Amygdala (tissue), 56 donors: ENCODE results near the gene KLF15.

Experiments
- DNase-seq, 56 donors: peaks; one replicate each; lab custom pipeline; 2025; lab: John Stamatoyannopoulos, UW

The KLF15 gene

DNA sequence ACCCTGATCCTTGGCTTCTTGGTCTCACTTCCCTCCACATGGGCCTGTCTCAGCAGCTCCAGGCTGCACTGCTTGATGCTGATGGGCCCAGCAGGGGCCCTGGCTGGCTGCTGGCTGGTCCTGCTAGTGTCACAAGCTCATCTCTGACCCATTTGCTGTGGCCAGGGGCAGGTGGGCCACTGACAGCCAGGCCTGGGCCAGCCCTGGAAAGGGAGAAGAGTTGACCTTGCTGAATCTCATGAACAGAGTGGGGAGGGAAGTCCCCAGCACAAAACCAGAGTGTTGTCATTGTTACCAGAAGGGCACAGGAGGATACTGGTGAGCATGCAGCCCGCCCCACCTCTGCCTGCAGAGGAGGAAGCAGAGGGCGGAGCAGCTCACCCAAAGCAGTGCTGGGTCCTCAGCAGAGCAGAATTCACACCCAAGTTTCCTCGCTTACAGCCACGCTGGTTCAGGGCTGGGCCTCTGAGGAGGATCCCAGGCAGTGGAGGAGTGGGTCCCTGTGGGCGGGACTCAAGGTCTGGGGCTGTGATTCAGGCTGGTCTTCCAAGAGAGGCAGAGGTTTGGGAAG is 7.6 kb upstream of the KLF15 start:
- DNase-seq, result no peak

DNA sequence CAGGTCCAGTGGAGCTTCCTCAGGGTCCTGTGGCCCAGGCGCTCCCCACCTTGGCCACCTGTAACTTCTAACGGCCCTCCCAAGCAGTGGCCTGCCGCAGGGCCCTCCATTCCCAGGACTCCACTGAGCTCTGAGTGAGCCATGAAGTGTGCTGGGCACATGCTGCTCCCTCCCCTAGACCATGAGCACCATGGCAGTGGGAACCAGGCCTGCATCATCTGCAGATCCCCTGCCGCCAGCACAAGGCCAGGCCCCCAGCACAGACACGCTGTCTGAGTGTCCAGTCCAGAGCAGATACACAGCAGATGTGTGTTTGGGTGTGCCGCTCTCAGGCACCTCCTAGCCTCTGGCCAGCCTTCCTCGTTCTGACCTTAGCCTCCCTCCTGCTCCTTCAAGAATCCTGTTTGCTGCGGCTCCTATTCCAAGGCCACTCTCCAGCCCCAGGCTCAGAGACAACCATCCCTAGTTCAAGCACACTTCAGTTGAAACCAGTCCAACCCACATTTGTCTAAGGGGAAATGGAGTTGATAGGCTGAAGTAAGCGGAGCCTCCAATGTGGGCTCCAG is 7.0 kb upstream of the KLF15 start:
- DNase-seq, result no peak

DNA sequence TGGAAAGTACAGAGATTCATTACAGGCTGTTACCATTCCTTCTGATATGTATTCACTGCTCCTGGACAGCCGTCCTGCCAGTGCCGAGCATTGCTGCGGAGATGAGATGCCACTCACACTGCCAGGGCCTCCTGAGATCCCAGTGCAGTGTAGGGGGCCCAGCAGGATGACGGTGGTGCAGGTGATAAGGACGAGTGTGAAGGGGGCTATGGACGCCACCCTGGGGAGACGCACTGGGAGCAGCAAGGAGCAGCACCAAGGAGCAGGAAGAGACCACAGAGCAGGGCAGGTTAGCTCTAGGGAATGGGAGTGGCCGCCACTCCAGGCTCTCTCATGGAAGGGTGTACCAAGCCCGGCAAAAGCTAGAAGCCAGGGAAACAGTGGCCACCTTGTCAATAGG is 4.0 kb upstream of the KLF15 start:
- no peak for DNase-seq

DNA sequence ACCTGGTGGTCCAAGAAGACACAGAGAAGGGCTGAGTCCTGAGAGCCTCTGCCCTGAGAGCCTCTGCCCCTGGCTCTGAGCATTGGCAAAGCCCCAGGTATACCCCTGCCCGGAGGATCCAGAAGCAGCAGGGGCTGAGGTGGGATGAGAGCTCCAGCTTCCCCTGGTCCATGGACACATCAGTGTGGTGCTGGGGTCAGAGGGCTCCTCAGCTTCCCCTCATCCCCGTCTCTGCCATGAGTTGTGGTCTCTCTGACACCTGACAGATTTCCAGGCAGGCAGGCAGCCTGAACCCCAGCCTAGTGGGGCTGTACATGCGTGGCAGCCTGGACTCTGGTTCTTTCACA is 3.5 kb upstream of the KLF15 start:
- no peak for DNase-seq

DNA sequence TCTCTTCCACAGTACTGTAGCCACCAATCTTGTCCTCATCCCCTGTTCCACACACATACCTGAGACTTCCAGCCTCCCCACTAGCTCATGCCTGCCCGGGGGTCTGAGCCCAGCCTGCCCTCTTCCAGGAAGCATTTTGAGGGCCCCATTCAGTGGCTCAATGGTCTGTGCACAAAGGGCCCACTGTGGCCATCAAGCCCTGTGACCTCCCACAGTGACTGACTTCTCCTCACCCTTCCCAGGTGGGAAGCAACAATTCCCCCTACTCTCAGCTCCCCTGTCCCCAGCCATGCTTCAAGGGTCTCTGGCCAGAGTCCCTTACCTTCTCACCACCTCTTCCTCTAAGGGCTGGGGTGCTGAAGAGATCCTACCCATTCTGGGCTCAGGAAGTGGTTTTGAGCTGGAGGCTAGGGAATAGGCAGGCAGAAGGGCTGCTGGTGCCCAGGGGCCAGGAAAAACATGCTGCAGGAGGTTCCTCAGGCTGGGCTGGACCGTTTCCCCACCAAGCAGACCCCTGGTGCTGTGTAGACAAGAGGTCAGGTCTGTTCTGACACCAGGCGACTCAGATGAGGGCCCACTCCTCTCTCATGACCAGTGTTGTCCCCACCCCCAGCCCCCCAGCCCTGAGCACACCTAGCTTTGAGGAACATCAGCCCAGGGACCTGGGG is 3.0 kb upstream of the KLF15 start:
- no peak for DNase-seq

DNA sequence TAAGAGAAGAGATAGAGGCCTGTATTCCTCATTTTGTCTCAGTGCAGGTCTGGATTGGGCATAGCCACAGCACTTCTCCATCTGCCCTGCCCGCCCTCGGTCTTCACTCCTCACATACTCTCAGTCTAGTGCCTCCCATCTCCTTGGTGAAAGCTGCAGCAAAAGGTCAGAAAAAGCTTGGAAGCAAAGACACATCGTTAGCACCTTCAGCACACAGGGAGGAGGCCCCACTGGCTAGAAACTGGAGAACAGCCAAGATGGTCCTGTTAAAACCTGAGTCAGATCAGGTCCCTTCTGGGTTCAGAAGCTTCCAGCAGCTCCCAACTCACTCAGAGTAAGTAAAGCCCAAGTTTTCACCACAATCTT is 1.6 kb upstream of the KLF15 start:
- no peak for DNase-seq

DNA sequence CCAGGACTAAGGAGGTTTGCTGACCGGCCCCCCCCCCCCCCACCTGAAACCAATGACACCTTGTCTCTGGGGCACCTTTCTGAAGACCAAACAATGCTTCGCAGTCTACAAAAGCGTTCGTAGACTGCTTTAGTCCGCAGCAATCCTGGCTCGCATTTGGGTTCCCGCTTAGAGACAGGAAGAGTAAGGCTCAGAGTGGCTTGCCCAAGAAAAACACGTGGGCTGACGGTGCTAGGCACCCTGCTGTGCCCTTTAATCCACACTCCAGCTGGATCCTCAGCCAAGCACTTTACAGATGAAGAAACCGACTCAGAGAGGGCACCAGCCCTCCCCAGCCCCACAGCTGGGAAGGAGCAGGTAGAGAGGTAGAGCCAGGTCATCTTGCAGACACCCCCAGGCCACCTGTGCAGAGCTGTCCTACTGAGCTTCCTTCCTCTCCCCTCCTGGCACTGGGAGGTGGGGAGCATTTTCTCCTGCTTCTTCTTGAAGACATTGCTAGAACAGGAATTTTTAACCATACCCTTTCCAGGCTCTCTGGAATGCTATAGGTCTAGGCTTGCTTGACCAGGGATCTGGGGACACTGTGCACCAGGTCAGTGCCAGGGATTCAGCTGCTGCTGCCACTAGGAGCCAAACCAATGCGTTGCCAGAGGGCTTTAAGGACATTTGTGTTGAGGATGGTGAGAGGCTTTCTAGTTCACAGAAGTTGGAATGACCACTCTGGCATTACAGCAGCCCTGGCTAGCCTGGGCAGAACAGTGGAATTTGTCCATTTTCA is 1.0 kb upstream of the KLF15 start:
- peak in 10 of 56 donors; percentile 30 to 70 (median 48) for DNase-seq

DNA sequence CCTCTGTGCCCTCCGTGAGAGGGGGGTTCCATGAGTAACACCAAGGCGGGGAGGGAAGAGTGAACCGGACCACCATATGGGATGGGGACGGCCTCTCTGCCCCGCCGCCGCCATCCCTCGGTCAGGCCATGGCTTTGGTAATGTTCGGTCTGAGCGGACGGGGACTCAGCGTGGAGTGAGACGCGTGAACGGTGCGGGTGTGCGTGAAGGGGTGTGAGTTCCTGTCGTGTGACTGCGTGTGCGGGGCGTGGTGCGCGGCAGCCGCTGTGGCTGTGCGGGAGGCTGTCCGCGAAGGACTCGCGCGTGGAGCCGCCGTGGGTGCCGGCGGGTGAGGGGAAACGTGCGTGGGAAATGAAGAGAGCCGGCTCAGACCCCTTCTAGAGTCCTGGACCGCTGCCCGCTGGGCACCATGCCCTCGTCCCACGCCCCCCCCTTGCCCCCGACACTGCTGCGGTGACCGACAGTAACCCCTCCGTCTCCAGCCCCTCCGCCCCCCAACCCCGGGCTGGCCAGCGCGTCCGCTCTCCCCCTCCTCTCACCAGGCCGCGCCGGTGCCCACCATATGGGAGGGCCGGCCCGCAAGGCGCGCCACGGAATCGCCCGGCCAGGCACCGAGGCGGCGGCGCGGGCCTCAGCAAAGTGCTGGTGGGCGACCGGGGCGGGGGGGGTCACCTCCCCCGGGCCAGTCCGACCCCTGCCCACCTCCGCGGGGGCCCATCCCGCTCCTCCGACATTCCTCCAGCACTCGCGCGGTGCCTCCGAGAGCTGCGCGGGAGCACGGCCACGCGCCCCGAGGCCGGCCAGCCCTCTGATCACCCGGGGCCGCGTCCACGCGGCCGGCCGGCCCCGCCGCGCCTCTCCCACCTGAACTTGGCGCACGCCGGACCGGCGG is 589 bp downstream of the KLF15 start:
- DNase-seq, result peak in 33 of 56 donors; percentile 34 to 81 (median 62)

DNA sequence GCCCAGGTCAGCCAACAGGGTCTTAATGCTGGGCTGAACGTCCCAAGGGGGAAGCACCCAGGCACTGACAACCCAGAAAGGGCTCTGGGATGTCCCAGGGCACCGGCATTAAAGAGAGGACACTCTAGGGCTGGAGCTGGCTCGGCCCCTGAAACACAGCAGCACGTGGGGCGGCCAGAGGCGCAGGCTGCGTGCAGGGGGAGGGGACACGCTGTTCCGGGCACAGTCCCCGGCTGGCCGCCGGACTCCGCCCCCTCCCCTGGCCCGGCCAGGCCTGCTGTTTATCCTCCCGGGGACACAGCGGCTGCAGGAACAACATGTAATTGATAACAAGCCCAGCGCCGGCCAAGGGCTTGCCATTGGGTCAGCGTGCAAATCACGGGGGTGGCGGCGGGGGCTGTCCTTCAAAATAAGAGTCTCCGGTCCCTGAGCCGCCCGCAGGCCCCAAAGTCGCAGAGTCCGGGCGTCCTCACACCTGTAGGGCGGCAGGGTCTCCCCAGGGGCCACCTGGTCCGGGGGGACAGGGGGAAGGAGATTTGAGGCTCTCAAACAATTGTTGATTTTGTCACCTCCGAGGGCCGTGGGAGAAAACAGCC is 1.3 kb downstream of the KLF15 start:
- DNase-seq, result peak; percentile 67 to 98 (median 94)

DNA sequence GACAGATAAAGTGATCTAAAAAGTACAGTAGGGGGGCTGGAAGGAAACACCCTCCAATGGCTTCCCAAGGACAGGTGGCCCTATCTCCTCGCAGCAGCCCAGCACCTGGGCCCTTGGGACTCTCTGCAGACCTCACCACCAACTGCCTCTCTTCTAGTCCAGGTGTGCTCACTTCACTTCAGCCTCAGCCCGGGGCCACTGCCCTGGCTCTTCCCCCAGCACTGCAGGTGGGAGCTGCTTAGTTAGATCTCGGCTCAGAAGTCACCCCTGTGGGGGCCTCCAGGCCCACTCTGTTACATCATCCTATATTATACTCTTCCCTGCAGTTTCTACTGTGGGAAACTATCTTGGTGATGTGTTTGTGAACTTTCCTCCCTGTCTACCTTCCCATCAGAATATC is 2.0 kb downstream of the KLF15 start:
- no peak for DNase-seq

DNA sequence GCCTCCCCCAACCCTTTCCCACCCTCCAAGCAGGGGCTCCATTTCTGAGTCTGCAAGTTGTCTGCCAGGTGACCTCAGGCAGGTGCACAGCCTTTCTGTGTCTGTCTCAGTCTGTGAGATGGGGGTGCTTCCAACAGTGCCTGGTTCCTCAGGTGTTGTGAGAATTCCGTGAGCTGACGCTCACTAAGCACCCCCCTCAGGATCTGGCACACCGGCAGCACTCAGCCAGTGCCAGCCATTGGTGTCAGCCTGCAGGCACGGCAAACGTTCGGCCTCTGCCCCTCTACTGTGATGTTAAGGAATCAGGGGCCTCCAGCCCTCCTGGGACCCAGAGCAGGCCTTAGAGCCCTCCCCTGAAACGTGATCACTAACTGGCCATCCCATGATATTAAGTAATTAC is 2.4 kb downstream of the KLF15 start:
- no peak for DNase-seq

DNA sequence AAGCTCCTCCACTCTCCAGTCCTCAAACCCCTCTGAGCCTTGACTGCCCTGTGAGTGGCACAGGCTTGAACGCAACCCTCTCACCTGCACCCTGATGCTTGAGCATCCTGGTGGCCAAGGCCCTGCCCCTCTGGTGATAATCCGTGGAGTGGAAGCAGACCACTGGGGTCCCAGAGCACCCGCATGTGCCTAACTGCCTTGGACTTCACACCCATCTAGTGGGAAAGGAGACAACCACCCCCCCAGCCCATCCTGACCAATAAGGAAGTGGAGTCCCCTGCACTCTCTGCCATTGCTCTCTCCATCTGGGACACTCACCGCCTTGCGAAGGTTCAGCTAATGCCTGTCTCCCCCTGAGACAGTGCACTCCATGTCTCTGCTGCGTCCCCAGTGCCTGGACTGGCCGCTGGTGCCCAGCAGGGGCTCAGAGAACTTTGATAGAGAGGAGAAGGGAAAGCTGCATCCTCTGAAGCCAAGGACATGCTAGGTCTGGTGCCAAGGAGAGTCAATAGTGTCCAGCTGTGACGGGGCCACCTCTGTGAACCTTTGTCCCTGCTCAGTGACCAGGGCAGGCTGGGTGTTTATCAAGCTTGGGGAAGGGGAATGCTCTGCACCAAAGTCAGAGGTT is 3.4 kb downstream of the KLF15 start:
- DNase-seq, result no peak

DNA sequence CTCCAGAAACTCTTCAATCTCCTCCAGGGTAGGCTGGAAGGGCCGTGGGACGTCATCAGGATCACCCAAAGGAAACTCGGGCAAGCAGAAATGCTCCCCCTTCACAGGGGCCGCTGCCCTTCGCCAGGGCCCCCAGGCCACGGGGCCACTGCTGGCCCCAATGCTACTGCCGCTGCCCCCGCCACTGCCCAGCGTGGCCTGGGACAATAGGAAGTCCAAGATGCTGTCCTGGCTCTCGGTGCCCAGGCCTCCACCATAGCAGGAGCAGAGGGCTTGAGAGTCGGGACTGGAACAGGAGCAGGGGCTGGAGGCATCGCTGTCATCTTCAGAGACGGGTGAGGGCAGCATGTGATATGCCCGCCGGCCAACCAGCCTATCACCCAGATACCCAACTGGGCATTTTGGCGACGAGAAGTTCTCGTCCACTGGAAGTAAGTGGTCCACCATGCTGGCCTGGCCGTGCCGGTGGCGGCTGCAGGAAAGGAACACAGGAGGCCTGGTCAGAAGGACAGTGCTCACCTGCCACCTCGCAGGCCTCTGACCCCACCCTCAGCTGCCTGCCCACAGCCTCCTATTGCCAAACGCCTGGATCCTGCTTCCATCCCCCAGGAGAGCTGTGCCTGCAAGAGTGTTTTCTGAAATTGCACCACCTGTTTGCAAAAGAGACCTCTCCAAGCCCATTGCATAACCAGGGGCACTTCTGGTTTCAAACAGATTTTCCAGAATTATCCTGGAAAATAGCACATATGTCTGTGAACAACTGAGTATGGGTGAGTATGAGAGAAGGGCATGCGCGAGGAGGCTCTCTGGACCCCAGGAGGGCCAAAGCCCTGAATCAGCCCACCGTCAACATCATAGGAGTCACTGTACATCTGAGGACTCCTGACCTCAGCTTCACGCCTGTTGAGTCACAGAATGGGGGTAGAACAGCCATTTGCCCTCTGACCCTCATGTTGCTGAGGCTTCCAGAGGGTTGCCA is 4.4 kb downstream of the KLF15 start:
- DNase-seq, result no peak

DNA sequence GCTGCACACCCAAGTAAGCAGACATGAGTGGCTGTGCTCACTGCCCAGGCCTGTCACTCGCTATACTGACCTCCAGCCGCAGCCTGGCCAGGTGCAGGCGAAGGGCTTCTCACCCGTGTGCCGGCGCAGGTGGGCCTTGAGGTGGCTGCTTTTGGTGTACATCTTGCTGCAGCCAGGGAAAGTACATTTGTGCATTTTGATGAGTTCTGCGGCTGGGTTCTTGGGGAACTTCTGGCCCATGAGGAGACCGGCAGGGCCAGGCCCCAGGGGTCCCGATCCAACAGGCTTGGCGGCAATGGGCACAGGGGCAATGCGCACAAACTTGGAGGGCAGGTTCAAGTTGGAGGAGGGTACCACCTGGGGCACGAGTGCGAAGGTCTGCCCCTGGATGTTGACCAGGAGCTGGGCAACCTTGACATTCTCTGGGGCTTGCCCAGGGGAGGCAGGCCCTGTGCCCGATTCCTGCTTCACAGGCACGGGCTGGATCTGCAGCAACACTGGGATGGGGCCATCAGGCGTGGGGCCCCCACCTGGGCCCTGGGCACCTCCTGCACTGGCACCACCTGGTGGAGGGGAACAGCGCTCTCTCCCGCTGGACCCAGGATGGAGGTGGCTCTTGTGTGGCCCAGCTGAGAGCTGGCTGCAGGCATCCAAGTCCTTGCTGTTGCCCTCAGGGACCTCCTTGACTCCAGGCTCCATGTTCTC is 5.3 kb downstream of the KLF15 start:
- no peak for DNase-seq

DNA sequence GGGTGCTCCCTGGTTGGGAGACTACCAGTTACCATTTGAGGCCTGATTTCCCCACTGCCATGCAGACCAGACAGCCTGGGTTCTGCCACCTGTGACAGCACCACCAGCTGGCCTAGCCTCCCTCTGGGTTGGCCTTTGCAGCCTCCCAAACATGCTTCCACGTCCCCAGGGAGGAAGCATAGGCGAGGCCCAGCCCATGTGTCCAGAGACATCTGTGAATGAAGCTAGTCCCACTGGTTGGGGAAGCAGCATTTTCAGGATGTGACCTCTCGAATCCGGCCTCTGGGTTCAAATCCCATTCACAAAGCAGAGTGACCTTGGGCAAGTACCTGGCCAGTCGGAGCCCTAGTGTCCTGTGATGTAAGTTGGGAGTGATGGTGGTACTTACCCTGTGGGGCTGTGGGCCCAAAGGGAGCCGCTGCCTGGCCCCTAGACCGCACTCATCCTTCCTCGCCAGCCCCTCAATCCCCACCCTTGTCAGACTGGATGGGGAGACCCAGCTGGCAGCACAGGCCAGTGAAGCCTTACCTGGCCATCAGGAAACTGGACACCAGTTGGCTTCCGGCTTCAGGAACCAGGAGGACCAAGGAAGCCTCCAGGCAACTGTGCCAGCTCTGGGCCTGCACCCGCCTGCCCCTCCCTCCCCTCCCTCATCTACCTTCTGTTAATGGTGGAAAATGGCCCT is 6.0 kb downstream of the KLF15 start:
- no peak for DNase-seq

DNA sequence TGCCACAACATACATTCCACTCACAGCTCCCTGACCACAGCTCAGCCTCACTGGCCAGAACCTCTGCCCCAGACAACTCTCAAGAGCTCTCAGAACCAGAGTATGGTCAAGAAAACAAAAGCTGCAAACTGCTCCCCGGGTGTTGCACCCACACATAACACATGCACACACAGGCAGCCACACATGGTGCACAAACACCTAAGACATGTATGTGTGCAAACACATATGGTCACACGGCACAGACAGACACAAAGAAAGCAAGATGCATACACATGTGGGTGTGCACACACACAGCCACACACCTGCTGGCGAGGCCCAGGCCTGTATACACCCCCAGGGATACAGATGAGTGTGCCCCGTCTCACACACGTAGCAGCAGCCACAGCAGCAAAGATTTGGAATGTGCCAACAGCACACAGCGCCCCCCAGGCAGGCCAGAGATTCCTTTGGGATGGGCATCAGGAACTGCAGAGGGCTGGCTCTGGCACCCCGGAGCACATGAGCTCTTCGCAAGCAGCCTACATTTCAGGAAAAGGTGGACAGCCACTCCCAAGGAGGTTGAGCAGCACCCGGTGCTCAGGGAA is 6.6 kb downstream of the KLF15 start:
- no peak for DNase-seq
